ENCODE data around the gene RRM2.

DNA sequence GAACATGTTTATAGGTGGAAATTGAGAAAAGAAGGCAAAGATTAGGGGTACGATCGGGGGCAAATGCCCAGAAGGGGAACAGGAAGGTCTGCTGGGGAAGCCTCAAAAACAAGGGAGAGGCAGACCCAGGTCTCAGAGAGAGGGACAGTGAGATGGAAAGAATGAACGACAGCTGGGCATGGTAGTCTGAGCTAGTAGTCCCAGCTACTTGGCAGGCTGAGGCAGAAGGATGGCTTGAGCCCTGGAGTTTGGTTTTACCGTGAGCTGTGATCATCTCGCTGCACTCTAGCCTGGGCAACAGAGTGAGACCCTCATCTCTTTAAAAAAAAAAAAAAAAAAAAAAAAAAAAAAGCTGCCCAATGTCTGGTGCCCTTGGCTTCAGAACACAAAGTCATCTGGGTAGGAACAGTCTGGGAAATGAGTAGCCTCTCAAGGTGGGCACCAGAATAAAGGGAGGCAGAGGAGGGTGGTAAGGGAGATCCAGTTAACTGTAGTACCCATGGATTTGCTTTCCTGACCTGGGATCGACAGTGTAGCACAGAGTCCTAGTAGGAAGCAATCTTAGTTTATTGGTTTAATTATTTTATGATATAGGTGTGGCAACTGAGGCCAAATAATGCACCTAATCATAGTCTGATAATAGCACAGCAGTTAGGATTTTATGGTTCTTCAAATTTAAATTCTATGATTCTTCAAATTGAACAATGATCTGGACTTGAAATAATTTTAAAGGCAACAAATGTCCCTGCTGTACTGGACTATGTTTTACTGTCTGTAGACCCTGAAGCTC lies 3.5 kb downstream of the RRM2 start:
- TF ChIP-seq, protein P1, sequence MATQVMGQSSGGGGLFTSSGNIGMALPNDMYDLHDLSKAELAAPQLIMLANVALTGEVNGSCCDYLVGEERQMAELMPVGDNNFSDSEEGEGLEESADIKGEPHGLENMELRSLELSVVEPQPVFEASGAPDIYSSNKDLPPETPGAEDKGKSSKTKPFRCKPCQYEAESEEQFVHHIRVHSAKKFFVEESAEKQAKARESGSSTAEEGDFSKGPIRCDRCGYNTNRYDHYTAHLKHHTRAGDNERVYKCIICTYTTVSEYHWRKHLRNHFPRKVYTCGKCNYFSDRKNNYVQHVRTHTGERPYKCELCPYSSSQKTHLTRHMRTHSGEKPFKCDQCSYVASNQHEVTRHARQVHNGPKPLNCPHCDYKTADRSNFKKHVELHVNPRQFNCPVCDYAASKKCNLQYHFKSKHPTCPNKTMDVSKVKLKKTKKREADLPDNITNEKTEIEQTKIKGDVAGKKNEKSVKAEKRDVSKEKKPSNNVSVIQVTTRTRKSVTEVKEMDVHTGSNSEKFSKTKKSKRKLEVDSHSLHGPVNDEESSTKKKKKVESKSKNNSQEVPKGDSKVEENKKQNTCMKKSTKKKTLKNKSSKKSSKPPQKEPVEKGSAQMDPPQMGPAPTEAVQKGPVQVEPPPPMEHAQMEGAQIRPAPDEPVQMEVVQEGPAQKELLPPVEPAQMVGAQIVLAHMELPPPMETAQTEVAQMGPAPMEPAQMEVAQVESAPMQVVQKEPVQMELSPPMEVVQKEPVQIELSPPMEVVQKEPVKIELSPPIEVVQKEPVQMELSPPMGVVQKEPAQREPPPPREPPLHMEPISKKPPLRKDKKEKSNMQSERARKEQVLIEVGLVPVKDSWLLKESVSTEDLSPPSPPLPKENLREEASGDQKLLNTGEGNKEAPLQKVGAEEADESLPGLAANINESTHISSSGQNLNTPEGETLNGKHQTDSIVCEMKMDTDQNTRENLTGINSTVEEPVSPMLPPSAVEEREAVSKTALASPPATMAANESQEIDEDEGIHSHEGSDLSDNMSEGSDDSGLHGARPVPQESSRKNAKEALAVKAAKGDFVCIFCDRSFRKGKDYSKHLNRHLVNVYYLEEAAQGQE (IDR thresholded peaks at IDR 0.05; ENCODE audit: low read depth), result no peak
- TF ChIP-seq, protein P2, sequence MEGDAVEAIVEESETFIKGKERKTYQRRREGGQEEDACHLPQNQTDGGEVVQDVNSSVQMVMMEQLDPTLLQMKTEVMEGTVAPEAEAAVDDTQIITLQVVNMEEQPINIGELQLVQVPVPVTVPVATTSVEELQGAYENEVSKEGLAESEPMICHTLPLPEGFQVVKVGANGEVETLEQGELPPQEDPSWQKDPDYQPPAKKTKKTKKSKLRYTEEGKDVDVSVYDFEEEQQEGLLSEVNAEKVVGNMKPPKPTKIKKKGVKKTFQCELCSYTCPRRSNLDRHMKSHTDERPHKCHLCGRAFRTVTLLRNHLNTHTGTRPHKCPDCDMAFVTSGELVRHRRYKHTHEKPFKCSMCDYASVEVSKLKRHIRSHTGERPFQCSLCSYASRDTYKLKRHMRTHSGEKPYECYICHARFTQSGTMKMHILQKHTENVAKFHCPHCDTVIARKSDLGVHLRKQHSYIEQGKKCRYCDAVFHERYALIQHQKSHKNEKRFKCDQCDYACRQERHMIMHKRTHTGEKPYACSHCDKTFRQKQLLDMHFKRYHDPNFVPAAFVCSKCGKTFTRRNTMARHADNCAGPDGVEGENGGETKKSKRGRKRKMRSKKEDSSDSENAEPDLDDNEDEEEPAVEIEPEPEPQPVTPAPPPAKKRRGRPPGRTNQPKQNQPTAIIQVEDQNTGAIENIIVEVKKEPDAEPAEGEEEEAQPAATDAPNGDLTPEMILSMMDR (IDR thresholded peaks at IDR 0.05 in 2 of 3, conservative IDR thresholded peaks at IDR 0.05 in 1 of 3; ENCODE audit: borderline replicate concordance in 1 of 3, insufficient read depth in 1 of 3, low read depth in 2 of 3, low read length in 2 of 3), result no peak
- TF ChIP-seq YY1 (IDR thresholded peaks at IDR 0.05; ENCODE audit: extremely low read depth, insufficient replicate concordance, low read depth, low read length) (no peak), POLR2A (IDR thresholded peaks at IDR 0.05; ENCODE audit: borderline replicate concordance, extremely low read depth, insufficient read depth, insufficient read length) (no peak), CEBPB (IDR thresholded peaks at IDR 0.05; ENCODE audit: low read depth) (no peak), SIN3A (IDR thresholded peaks at IDR 0.05; ENCODE audit: low read depth) (no peak), EZH2 (IDR thresholded peaks at IDR 0.05) (no peak), EZH2phosphoT487 (IDR thresholded peaks at IDR 0.05; ENCODE audit: borderline replicate concordance) (no peak), POLR2AphosphoS5 (IDR thresholded peaks at IDR 0.05; ENCODE audit: low read depth, low read length) (peak; percentile 9; the same call in 1 of the 2 replicates), ELF1 (IDR thresholded peaks at IDR 0.05; ENCODE audit: borderline replicate concordance, low read depth) (no peak), ZNF274 (IDR thresholded peaks at IDR 0.05; ENCODE audit: low read depth, low read length) (no peak), SP1 (IDR thresholded peaks at IDR 0.05; ENCODE audit: low read depth) (no peak)
- TF ChIP-seq, protein P3, sequence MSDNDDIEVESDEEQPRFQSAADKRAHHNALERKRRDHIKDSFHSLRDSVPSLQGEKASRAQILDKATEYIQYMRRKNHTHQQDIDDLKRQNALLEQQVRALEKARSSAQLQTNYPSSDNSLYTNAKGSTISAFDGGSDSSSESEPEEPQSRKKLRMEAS (IDR thresholded peaks at IDR 0.05), result no peak

Data from HCT116 (cell line).